ENCODE measurements around the gene CTBS.

DNA sequence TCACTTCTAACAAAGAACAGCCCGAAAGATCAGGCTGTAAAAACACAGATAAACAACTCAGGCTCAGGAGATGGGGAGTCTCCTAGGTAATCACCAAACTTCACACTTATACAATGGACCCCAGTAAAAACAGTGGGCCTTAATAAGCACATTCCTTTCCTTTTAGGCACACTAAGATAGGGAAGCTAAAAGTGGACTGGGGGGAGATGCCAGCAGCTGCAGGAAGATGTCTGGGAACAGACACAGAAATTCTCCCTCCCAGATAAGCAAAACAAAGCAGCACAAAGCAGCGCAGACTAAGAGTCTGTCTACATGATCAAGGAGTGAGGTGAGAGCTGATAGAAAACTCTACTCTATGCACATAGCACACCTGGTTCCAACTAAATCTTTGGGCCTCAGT, 29.0 kb upstream of the CTBS start:
- TF ChIP-seq YY1 (IDR thresholded peaks at IDR 0.05; ENCODE audit: insufficient read depth, insufficient read length): no peak
- TF ChIP-seq SUZ12 (IDR thresholded peaks at IDR 0.05; ENCODE audit: extremely low read depth, insufficient read depth, insufficient read length): no peak

Data from NT2/D1 (cell line).